GM18526 (cell line): ENCODE data around the gene ADCY9.

ENCODE experiments used
- POLR2A ChIP-seq: IDR thresholded peaks from 3 replicates; pipeline ENCODE4 v1.6.1; 2011; ENCODE audit not compliant: insufficient read length; ENCODE audit errors: extremely low read depth

Gene ADCY9

DNA sequence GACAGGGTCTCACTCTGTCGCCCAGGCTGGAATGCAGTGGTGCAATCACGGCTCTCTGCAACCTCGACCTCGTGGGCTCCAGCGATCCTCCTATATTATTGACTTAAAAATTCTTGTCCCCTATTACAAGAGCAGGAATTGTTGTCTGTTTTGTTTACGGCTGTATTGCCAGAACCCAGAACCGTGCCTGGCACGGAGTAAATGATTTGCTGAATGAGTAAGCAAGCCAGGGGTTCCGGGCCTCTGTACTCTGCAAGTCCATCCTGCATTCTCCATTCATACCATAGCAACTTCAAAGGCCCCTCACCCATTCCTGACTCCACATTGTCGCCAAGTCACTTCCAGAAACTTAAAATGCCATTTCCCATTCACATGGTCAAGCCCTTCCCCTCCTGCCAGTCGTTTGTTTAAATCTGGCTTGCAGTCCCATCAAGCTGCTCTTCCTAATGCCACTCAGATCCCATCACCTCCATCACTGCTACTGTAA is 6.9 kb downstream of the ADCY9 start:
- TF ChIP-seq POLR2A: no peak

- TF ChIP-seq POLR2A: no peak
These were observed 9.7 kb downstream of the ADCY9 start for GRCh38 chr16:4106516-4106915.

GRCh38 chr16:4105848-4106247 is 10.4 kb downstream of the ADCY9 start:
- TF ChIP-seq POLR2A: no peak

GRCh38 chr16:4103745-4104144 is 12.5 kb downstream of the ADCY9 start:
- no peak for TF ChIP-seq POLR2A

GRCh38 chr16:4101421-4102219 is 14.6 kb downstream of the ADCY9 start:
- TF ChIP-seq POLR2A: no peak

- TF ChIP-seq POLR2A: no peak
These were observed 17.7 kb downstream of the ADCY9 start for GRCh38 chr16:4098501-4098900.

- no peak for TF ChIP-seq POLR2A
These were observed 18.4 kb downstream of the ADCY9 start for GRCh38 chr16:4097826-4098240.

DNA sequence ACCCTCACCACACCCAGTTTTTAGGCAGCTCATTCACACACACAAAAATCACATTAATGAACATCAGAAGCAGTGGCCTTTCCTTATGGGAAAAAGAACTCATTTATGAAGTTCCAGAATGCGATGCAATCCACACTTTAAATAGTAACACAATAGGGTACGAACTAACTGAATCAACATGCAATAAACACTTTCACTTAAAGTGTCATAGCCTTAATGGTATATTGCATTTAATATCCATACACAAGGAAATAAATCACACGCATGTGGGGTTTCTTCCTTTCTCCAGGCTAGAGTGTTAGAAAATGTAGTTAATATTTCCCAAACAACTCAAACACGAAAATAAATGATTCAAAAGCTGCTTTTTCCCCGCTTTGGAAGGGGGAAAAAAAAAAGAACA is 19.7 kb downstream of the ADCY9 start:
- TF ChIP-seq POLR2A: no peak

DNA sequence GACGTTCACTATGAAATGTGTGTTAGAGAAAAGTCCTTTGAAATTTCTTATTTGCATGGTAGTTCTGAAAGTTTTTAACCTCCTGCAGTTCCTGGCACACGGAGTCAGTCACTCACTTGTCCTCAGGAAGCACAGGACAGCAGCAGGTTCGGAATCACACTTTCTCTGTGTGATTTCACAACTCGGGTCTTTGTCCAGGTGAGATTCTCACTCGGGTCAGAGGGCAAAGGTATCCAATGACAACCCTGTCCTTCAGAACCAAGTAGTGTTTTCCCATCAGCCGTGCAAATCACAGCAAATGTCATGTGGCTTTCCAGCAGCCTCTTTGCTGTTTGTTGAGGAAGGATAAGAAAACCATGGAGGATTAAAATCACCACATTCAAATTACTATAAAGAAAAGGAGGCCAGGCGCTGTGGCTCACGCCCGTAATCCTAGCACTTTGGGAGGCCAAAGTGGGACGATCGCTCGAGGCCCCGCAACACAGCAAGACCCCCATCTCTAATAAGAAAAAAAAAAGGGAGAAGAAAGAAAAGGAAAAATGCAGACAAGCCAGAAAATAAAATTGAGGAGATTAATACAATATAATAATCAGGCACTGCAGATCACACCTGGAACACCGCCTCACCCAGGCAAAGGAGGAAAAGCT is 22.0 kb downstream of the ADCY9 start:
- TF ChIP-seq POLR2A: no peak

GRCh38 chr16:4093495-4094126 is 22.6 kb downstream of the ADCY9 start:
- no peak for TF ChIP-seq POLR2A

GRCh38 chr16:4092547-4093265 is 23.5 kb downstream of the ADCY9 start:
- TF ChIP-seq POLR2A: no peak

- TF ChIP-seq POLR2A: no peak
These were observed 24.8 kb downstream of the ADCY9 start for GRCh38 chr16:4091240-4092012.

DNA sequence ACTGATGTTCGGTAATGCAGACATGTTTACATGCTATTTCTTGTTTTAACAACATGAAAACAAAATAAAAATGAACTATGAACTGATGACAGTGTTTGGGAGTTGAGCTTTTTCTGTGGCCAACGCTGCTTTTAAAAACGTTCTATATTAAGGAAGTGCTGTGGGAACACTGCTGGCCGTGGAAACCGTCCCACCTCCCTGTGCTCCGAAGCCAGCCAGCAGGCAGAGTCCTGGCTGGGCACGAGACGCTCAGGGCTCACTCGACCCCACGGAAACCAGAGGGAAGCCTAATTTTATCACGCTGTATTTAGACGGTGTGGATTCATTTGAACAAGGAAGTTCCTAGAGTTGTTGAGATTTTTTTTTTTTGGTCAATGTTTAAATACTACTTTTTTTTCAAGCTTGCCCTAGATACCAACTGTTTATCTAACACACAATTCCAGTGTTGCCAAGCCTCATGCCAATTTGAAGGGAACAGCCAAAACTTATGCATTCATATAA is 25.8 kb downstream of the ADCY9 start:
- no peak for TF ChIP-seq POLR2A

DNA sequence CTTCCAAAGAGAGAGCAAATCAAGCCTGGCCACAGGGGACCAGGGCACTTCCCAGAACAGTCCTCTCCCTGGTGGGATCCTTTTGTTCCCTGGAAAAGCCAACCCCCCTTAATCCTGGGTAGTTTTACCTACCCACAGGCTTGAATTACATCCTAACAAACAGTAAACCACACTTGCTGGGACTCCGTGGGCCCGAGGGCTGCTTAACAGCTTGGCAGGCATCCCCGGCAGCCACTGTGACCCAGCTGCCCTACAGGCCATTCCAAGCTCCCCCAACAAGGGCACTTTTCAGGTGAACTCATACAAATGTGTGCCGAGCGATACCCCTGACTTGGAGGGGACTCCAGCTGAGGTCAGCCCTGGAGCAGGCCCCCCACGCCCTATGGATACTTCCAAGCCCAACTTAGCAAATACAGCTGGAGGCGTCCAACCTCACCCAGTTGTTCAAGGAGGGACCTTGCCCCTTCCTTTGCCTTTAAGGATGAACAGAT is 26.4 kb downstream of the ADCY9 start:
- TF ChIP-seq POLR2A: no peak
